ENCODE measurements around the gene ATP5MC2.

- no peak for TF ChIP-seq CTCF (IDR thresholded peaks at IDR 0.05; ENCODE audit: borderline replicate concordance, extremely low read depth, low read length, poor library complexity, severe bottlenecking)
- no peak for TF ChIP-seq EZH2 (IDR thresholded peaks at IDR 0.05; ENCODE audit: borderline replicate concordance, low read depth, low read length, severe bottlenecking)
Measured at GRCh38 chr12:53624458-53624857, 51.4 kb downstream of the ATP5MC2 start.
